Keratinocyte (primary cell): Measurements from ENCODE around the gene DARS2.

Experiments
- CTCF ChIP-seq, 3 experiments: IDR thresholded peaks in 1 of 3; conservative IDR thresholded peaks in 1 of 3; optimal IDR thresholded peaks in 1 of 3; 2 replicates in 2 of 3; 3 replicates in 1 of 3; pipeline versions ENCODE3 to v1.5.1; 2011; ENCODE audit warnings: low read length in 3 of 3, mild to moderate bottlenecking in 3 of 3, moderate library complexity in 2 of 3, control low read depth in 1 of 3, inconsistent platforms in 1 of 3; ENCODE audit not compliant: insufficient read depth in 2 of 3; ENCODE audit errors: extremely low read depth in 1 of 3
- EZH2 ChIP-seq: IDR thresholded peaks from one replicate; pipeline ENCODE4 v1.6.1; 2012; ENCODE audit warnings: inconsistent platforms, mild to moderate bottlenecking, low read length, moderate library complexity

- TF ChIP-seq CTCF (optimal IDR thresholded peaks at IDR 0.05 in 1 of 3, IDR thresholded peaks at IDR 0.05 in 1 of 3, conservative IDR thresholded peaks at IDR 0.05 in 1 of 3; ENCODE audit: extremely low read depth in 1 of 3, insufficient read depth in 2 of 3, low read length in 3 of 3): no peak
- no peak for TF ChIP-seq EZH2
These were observed 43.3 kb downstream of the DARS2 start, which contains the start of gene GAS5 for GRCh38 chr1:173867753-173868265.
